Measurements from ENCODE around the gene TMCO2. TPM values are rescaled to one million over a fixed set of nuclear protein-coding genes. Genes with fewer than 3 reads are reported as not detected.

The TMCO2 gene
- total and polyA plus RNA-seq, 10 of the 15 experiments (the other 5 are each of a cell fraction or from before 2014, with no cell fraction given): not detected

GRCh38 chr1:40257688-40258444 is 10.1 kb downstream of the TMCO2 start, which contains the start of gene ZMPSTE24 (continued):
- TF ChIP-seq USF1 (IDR thresholded peaks at IDR 0.05; ENCODE audit: borderline replicate concordance, extremely low read length, insufficient read depth, low read depth, low read length) (no peak), IKZF2 (IDR thresholded peaks at IDR 0.05) (peak; percentile 75 to 88), SMC3 (IDR thresholded peaks at IDR 0.05; ENCODE audit: borderline replicate concordance, low read length) (no peak; the same call in 1 of the 2 replicates), EZH2 (IDR thresholded peaks at IDR 0.05; ENCODE audit: borderline replicate concordance, control insufficient read depth, low read depth, low read length) (no peak), YY1 (IDR thresholded peaks at IDR 0.05; ENCODE audit: low read depth, low read length) (peak; percentile 90), NFIC (IDR thresholded peaks at IDR 0.05; ENCODE audit: low read depth, low read length) (no peak; the same call in 1 of the 2 replicates), KDM1A (IDR thresholded peaks at IDR 0.05; ENCODE audit: borderline replicate concordance) (no peak), NRF1 (conservative IDR thresholded peaks at IDR 0.05; ENCODE audit: low read depth, low read length) (no peak), JUND (IDR thresholded peaks at IDR 0.05; ENCODE audit: low read depth, low read length) (no peak), ASH2L (IDR thresholded peaks at IDR 0.05; ENCODE audit: borderline replicate concordance, low read depth) (no peak), HCFC1 (IDR thresholded peaks at IDR 0.05; ENCODE audit: low read length) (peak; percentile 81), ZNF592 (IDR thresholded peaks at IDR 0.05) (peak; percentile 74; the same call in 1 of the 2 replicates), BRCA1 (IDR thresholded peaks at IDR 0.05; ENCODE audit: low read depth, low read length) (no peak), NFXL1 (IDR thresholded peaks at IDR 0.05; ENCODE audit: borderline replicate concordance) (no peak), RELA (IDR thresholded peaks at IDR 0.05; ENCODE audit: borderline replicate concordance, partially characterized antibody) (peak; percentile 81), EGR1 (IDR thresholded peaks at IDR 0.05; ENCODE audit: borderline replicate concordance in 1 of 2, low read depth in 2 of 2, low read length in 2 of 2) (peak; percentile 61 to 65), EED (IDR thresholded peaks at IDR 0.05; ENCODE audit: low read depth) (peak; percentile 49), CBFB (IDR thresholded peaks at IDR 0.05; ENCODE audit: low read depth) (peak; percentile 60; the same call in 1 of the 2 replicates), TCF3 (IDR thresholded peaks at IDR 0.05; ENCODE audit: borderline replicate concordance, insufficient read depth, low read depth, low read length) (no peak), PRDM15 (CRISPR knock-in tag; IDR thresholded peaks at IDR 0.05) (no peak), JUNB (IDR thresholded peaks at IDR 0.05) (no peak)
